Activated CD4-positive, alpha-beta T cell treated with anti-CD3 and anti-CD28 coated beads for 36 hours (primary cell): ENCODE data around the gene PEX26. TPM values are rescaled to one million over a fixed set of nuclear protein-coding genes. Genes with fewer than 3 reads are reported as not detected.
A peak's percentile ranks its signal among the peaks of the same experiment; 100 is the strongest.

Source experiments
- ATAC-seq: fragments of 200-7000 bp; cut with Tn5 transposase; one replicate; pipeline ENCODE4 v1.10.0; 2021; ENCODE audit warnings: mild to moderate bottlenecking, moderate library complexity
- CTCF ChIA-PET: fragments of 350-600 bp; sonication (Branson Sonifier 250); formaldehyde crosslinking; loops from one replicate; lab custom pipeline; 2021; ENCODE audit warnings: antibody characterized with exemption; lab: Charles Lee
- POLR2A ChIA-PET: fragments of 350-600 bp; sonication (Branson Sonifier 250); formaldehyde crosslinking; loops from one replicate; lab custom pipeline; 2021; ENCODE audit warnings: antibody characterized with exemption, inconsistent platforms; lab: Charles Lee
- DNase-seq: peaks from one replicate; pipeline ENCODE4 v3.0.0-alpha.2; 2020
- H3K27ac Mint-ChIP-seq: one replicate; pipeline ENCODE4 v1.8.0; 2021; ENCODE audit warnings: mixed read lengths
- H3K27me3 Mint-ChIP-seq: one replicate; pipeline ENCODE4 v1.8.0; 2021; ENCODE audit warnings: mixed read lengths
- H3K36me3 Mint-ChIP-seq: one replicate; pipeline ENCODE4 v1.8.0; 2021; ENCODE audit warnings: low read depth, mixed read lengths
- H3K4me1 Mint-ChIP-seq: one replicate; pipeline ENCODE4 v1.8.0; 2021; ENCODE audit warnings: mixed read lengths
- H3K4me3 Mint-ChIP-seq: one replicate; pipeline ENCODE4 v1.8.0; 2021; ENCODE audit warnings: mild to moderate bottlenecking, moderate library complexity, mixed read lengths
- H3K9me3 Mint-ChIP-seq: one replicate; pipeline ENCODE4 v1.8.0; 2021; ENCODE audit warnings: low read depth, mixed read lengths
- intact Hi-C, 2 experiments: fragments of 100-400 bp; cut with DNase I in 1 of 2; cut with micrococcal nuclease in 1 of 2; formaldehyde crosslinking; loops; one replicate each; pipeline versions ENCODE4 v1.14.2 to v1.15.1; 2022 to 2024; cut with DNase I, micrococcal nuclease
- total RNA-seq, 2 experiments: library from RNA; stranded (reverse); gene quantifications; one replicate each; pipeline ENCODE4 v1.2.3, GENCODE V29; 2021

PEX26 gene
- total RNA-seq, 2 experiments from 2014 or later: 50.7 to 58.0 TPM

GRCh38 chr22:18146389-18146753 is 68.6 kb downstream of the PEX26 start:
- no peak overlapping the region for H3K4me3 Mint-ChIP-seq
- intact Hi-C loops: loop anchor here in 1 of 2 experiments (5.0 kb wide), 1 partner anchor 69 kb away; the partner anchor contains the start of gene PEX26
- H3K9me3 Mint-ChIP-seq: no peaks in the 10 kb centered on the region
- no peak for DNase-seq
- H3K27ac Mint-ChIP-seq: no peak overlapping the region
- ChIA-PET CTCF (interaction anchor here (1.5 kb wide), 1 partner anchor 68 kb away, joined by 3 read pairs; the partner anchor contains the start of gene PEX26), POLR2A (no interaction called here)
- H3K36me3 Mint-ChIP-seq: peaks cover 7% of the 10 kb centered on the region
- no peaks in the 10 kb centered on the region for H3K27me3 Mint-ChIP-seq
- peaks cover 19% of the 10 kb centered on the region for H3K4me1 Mint-ChIP-seq
- no peak for ATAC-seq

- Mint-ChIP-seq H3K9me3 (no peaks in the 10 kb centered on the region), H3K27ac (no peak overlapping the region), H3K4me1 (peaks cover 33% of the 10 kb centered on the region), H3K36me3 (peaks cover under 1% of the 10 kb centered on the region), H3K4me3 (no peak overlapping the region), H3K27me3 (no peaks in the 10 kb centered on the region)
- ATAC-seq (no peak), DNase-seq (no peak)
- intact Hi-C loops: loop anchor here in 1 of 2 experiments (5.0 kb wide), 1 partner anchor 70 kb away; the partner anchor contains the start of gene PEX26
- ChIA-PET POLR2A (no interaction called here), CTCF (no interaction called here)
Measured at GRCh38 chr22:18147791-18148190, 70.0 kb downstream of the PEX26 start.

- ChIA-PET POLR2A (no interaction called here), CTCF (no interaction called here)
- intact Hi-C loops: loop anchor here in 1 of 2 experiments (5.0 kb wide), 1 partner anchor 71 kb away; the partner anchor contains the start of gene PEX26
- H3K36me3 Mint-ChIP-seq: no peaks in the 10 kb centered on the region
- no peaks in the 10 kb centered on the region for H3K9me3 Mint-ChIP-seq
- no peak overlapping the region for H3K4me3 Mint-ChIP-seq
- H3K27ac Mint-ChIP-seq: no peak overlapping the region
- no peak for ATAC-seq
- no peaks in the 10 kb centered on the region for H3K27me3 Mint-ChIP-seq
- no peak for DNase-seq
- H3K4me1 Mint-ChIP-seq: peaks cover 35% of the 10 kb centered on the region
Measured at GRCh38 chr22:18148293-18148965, 70.6 kb downstream of the PEX26 start.

- ATAC-seq (peak; percentile 52), DNase-seq (peak; percentile 62)
- intact Hi-C loops: loop anchor here (5.0 kb wide), 2 partner anchors 45 to 150 kb away; no protein-coding TSS in a partner anchor
- Mint-ChIP-seq H3K4me1 (peaks cover 35% of the 10 kb centered on the region), H3K27me3 (no peaks in the 10 kb centered on the region), H3K4me3 (peak overlapping the region; percentile 73), H3K36me3 (peaks cover 3% of the 10 kb centered on the region), H3K27ac (peak overlapping the region; percentile 73), H3K9me3 (no peaks in the 10 kb centered on the region)
- ChIA-PET CTCF (interaction anchor here (1.0 to 1.3 kb wide), 2 partner anchors 36 to 77 kb away, joined by 3 read pairs; no protein-coding TSS in a partner anchor), POLR2A (interaction anchor here (0.6 to 1.4 kb wide), 2 partner anchors 74 to 866 kb away, joined by 3 to 6 read pairs; partner anchors contain the start of gene PEX26)
Measured at GRCh38 chr22:18152519-18152918, 74.7 kb downstream of the PEX26 start.

GRCh38 chr22:18154821-18155390 is 77.1 kb downstream of the PEX26 start:
- no peaks in the 10 kb centered on the region for H3K27me3 Mint-ChIP-seq
- no peak for ATAC-seq
- CTCF ChIA-PET: no interaction called here
- intact Hi-C loops: loop anchor here (5.0 kb wide), 2 partner anchors 48 to 153 kb away; no protein-coding TSS in a partner anchor
- peaks cover 26% of the 10 kb centered on the region for H3K4me1 Mint-ChIP-seq
- H3K9me3 Mint-ChIP-seq: no peaks in the 10 kb centered on the region
- H3K27ac Mint-ChIP-seq: no peak overlapping the region
- no peak overlapping the region for H3K4me3 Mint-ChIP-seq
- no peak for DNase-seq
- H3K36me3 Mint-ChIP-seq: peaks cover 3% of the 10 kb centered on the region
- POLR2A ChIA-PET: no interaction called here

Other genes with a start within 250 kb of the PEX26 start
- gene MICAL3, start 53.4 kb upstream of the PEX26 start, total RNA-seq: 10 to 100 TPM; 21.9 to 22.5 TPM
- 1 to 10 TPM; 1.9 to 2.6 TPM for gene TUBA8, start 32.8 kb downstream of the PEX26 start, total RNA-seq
- gene USP18, start 72.2 kb downstream of the PEX26 start, total RNA-seq: 10 to 100 TPM; 18.0 to 18.3 TPM